SHP77 (cell line): ENCODE results near the gene TBC1D8.
"Not testable (repeated sequence)": the region's sequence is repeated elsewhere in the genome, so short reads cannot be mapped to it uniquely, and the experiment has no call there.

ENCODE experiments used
- DNase-seq, 2 experiments: peaks; one replicate each; lab custom pipeline; 2025; lab: John Stamatoyannopoulos, UW

The TBC1D8 gene

GRCh38 chr2:101151146-101151858, at the start of gene TBC1D8:
TSS of gene TBC1D8 (minus strand) at chr2:101151382. CDS start at chr2:101151253, 129 bp downstream.
- peak; percentile 82 to 93 for DNase-seq

DNA sequence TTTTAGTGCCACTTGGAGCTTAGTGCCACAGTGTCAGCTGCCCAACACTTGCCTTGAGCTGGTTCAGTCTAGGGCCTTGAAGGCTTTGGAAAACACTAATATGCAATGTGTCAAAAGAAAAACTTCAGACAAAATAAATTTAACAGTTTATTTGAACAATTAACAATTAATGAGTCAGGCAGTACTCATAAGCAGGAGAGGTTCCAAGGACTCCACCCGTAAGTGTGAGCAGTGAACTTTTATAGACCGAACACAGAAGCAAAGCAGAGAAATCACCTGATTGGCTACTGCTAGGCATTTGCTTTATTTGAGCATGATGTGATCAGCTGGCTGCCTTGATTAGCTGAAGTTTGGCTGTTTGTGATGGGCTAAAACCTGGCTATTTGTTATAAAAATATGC, 49.5 kb upstream of the TBC1D8 start:
- no peak for DNase-seq

DNA sequence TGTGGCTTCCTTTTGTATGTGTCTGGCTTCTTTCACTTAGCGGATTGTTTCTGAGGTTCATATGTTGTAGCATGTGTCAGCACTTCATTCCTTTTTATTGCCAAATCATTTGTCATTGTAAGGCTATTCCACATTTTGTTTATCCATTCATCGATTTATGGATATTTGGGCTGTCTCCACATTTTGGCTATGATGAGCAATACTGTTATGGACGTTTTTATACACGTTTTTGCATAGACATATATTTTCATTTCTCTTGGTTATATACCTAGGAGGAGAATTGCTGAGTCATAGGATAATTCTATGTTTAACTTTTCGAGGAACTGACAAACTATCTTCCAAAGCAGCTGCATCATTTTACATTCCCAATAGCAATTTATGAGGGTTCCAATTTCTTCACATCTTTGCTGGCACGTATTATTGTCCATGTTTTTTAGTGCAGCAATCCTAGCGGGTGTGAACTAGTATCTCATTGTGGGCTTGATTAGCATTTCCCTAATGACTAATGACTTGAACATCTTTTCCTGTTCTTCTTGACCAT, 48.1 kb upstream of the TBC1D8 start:
- no peak for DNase-seq

DNA sequence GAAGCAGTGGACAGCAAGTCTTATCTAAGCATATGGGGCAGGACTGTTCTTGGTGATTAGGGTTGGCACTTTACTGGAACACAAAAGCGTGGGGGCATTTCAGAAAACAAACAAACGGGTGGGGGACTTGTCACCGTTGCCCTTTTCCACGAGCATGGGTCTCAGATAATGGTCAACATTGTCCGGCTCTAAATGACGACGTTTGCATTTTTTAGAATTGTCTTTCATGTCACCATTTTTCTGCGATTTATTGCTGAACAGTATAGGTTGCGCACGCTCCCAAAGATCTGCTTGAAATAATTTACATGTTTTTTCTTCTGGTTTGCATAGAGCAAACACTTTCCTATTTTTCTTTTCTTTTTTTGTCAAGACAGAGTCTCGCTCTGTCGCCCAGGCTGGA, 46.6 kb upstream of the TBC1D8 start:
- DNase-seq = no peak

- DNase-seq = no peak
Measured at GRCh38 chr2:101197215-101197745, 46.1 kb upstream of the TBC1D8 start.

GRCh38 chr2:101195871-101196661, 44.9 kb upstream of the TBC1D8 start:
- DNase-seq = no peak

GRCh38 chr2:101193033-101193626, 41.9 kb upstream of the TBC1D8 start:
- no peak for DNase-seq

DNA sequence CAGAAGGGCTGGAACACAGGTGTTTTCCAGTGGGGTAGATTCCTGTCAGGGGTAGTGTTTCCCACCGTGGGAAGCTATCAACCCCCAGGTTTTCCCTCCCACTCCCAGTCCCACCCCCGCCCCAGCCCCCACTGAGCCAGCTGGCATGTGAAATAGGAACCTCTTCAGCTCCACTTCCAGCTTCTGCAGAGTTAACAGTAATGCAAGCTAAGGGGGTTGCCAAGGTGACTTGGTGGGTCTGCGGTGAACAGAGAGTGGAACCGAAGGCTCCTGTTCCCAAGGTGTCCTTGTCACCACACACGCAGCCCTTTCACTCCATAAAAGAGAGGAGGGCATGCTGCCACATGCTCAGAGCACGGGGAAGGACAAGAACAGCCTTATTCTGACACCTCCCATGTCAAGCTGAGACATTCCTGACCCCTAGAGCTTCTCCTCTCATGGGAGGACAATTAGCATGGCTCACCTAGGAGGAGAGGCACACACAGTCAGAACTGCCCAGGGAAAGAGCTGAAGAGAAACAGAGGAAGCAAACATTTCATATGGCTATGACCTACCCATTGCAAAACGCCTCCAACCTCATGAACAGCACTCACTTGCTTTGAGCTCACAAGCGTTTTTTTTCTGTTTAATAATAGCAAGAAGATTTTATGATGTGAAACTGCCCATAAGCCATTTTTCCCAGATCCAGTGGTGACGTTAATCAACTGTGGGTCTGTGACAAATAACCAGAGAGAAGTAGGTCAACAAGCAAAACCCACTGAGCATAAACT, 39.8 kb upstream of the TBC1D8 start:
- DNase-seq = no peak

DNA sequence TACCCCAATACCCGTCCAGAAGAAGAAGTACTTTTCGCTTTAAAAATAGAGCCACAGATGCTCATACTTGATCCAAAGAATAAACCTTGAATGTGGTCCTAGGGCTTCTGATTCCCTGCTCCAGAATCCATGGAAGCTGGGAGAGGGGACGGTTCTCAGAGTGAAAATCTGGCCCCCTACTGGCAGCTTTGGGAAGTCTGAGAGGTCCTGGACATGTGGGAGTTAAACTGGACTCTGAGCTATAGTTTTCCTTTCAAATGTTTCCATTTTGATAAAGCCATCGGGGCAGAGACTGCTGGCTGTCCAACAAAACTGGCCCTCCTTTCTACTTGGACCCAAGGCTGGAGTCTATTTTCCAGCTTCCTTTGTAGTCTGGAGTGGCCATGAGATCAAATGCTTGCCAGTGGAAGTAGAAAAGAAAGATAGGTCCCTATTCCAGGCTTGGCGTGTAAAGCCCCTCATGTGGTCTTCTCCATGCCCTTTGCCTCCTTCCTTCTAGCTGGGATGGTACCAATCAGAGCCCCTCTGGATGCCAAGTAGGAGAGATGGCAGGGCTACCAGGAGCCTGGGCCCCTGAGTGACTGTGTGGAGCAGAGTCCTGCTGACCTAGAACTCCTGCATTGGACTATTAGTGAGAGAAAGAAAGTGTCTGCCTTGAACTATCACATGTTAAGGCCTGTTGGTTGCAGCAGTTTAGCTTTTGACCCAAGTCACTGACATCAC, 37.7 kb upstream of the TBC1D8 start:
- DNase-seq = peak in 1 of 2 experiments; percentile 13

GRCh38 chr2:101187131-101187530, 35.9 kb upstream of the TBC1D8 start:
- DNase-seq = no peak

DNA sequence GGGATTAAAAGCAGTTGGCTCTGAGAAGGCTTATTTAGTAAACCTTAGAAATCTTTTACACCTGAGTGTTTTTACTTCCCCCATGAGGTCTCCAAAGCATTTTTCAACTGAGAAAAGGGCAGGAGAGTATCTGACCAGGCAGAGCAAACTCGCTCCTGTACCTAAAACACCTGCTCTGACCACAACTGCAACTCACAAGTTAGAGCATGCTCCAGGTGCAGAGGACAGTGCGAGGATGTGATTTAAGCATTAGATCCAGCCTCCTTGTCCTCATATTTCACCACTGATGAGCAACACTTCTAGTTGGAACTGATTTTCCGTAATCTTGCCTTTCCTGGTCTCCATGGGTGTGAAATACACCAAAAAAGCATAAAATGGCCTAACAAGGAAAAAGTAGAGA, 34.5 kb upstream of the TBC1D8 start:
- DNase-seq = no peak

DNA sequence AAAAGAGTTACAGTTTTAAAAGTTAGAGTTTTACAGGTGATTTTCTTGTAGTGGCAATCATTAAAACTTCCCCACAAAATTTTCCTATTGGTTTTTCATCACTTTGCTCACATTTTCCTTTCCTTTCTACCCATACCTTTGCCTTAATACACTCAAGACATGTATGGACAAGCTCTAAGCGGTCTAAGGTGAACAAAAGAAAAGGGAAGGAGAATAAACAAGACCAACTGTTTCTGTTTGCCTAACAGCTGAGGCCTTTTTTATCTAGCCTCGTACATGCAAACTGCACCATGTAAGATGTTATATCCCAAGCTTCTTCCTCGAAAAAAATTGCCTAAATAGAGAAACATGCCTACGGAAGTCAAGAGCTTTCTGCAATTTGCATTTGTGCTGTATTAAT, 33.9 kb upstream of the TBC1D8 start:
- DNase-seq = no peak

DNA sequence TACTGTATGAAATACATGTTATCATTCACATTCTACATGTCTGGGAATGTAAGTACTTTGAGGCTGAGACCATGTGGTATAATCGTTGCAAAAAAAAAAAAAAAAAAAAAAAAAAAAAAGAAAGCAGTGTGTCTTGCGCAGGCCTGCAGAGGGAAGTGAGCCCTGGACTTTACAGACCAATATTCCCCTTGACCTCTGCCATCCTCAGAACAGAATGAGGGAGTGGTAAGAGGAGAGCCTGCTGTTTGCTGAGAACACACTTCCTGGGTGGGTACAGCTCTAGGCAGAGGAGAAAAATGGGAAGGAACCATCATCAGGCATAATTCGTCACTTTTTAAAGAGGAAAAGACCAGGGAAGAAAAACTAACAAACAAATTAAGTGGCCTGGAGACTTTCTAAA, 28.8 kb upstream of the TBC1D8 start:
- DNase-seq = no peak

DNA sequence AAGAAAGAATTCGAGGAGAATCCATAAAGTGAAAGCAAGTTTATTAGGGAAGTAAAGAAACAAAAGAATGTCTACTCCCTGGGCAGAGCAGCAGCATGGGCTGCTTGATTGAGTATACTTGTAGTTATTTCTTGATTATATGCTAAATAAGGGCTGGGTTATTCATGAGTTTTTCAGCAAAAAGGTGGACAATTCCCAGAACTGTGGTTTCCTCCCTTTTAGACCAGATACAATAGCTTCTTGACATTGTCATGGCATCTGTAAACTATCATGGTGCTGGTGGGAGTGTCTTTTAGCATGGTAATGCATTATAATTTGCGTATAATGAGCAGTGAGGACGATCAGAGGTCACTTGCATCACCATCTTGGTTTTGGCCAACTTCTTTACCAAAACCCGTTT, 25.6 kb upstream of the TBC1D8 start:
- DNase-seq = no peak

DNA sequence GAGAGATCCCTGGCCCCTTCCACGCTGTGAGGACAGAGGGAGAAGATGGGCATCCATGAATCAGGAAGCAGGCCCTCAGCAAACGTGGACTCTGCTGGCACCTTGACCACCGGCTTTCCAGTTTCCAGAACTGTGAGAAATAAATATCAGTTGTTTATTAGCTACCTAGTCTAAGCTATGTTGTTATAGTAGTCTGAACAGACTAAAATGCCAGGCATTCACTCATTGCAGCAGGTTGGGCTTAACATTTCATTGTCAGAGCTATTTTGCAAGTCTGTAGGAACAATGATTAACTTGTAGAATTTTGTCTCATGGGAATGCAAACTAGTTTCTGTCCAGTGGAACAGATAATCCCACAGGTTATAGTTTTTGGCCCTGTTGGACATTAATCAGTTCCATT, 24.8 kb upstream of the TBC1D8 start:
- no peak for DNase-seq

- DNase-seq = no peak
Measured at GRCh38 chr2:101173707-101174295, 22.6 kb upstream of the TBC1D8 start.

GRCh38 chr2:101169822-101170221, 18.6 kb upstream of the TBC1D8 start:
- not testable (repeated sequence) for DNase-seq

- no peak for DNase-seq
Measured at GRCh38 chr2:101168706-101169105, 17.5 kb upstream of the TBC1D8 start.

GRCh38 chr2:101167532-101167931, 16.4 kb upstream of the TBC1D8 start:
- DNase-seq = not testable (repeated sequence)

GRCh38 chr2:101164021-101164420, 12.8 kb upstream of the TBC1D8 start:
- DNase-seq = no peak
